Activated CD4-positive, alpha-beta T cell treated with anti-CD3 and anti-CD28 coated beads for 1 hour (primary cell): ENCODE measurements around the gene VTA1.
A peak's percentile ranks its signal among the peaks of the same experiment; 100 is the strongest.
"Not testable (repeated sequence)": the region's sequence is repeated elsewhere in the genome, so short reads cannot be mapped to it uniquely, and the experiment has no call there.

Source experiments
- DNase-seq: peaks from one replicate; pipeline ENCODE4 v3.0.0-alpha.2; 2020

VTA1 gene

GRCh38 chr6:142172758-142173157, 25.7 kb downstream of the VTA1 start:
- no peak for DNase-seq

GRCh38 chr6:142173980-142174379, 26.9 kb downstream of the VTA1 start:
- no peak for DNase-seq

GRCh38 chr6:142174703-142175102, 27.6 kb downstream of the VTA1 start:
- no peak for DNase-seq

GRCh38 chr6:142178129-142178528, 31.1 kb downstream of the VTA1 start:
- no peak for DNase-seq

GRCh38 chr6:142182004-142182403, 34.9 kb downstream of the VTA1 start:
- no peak for DNase-seq

- DNase-seq, result no peak
These were observed 36.3 kb downstream of the VTA1 start for GRCh38 chr6:142183351-142183750.

- DNase-seq, result no peak
These were observed 37.2 kb downstream of the VTA1 start for GRCh38 chr6:142184307-142184706.

- no peak for DNase-seq
These were observed 38.6 kb downstream of the VTA1 start for GRCh38 chr6:142185641-142186040.

- DNase-seq, result no peak
These were observed 40.1 kb downstream of the VTA1 start for GRCh38 chr6:142187209-142187608.

GRCh38 chr6:142188341-142188740, 41.3 kb downstream of the VTA1 start:
- DNase-seq, result not testable (repeated sequence)

GRCh38 chr6:142189057-142189456, 42.0 kb downstream of the VTA1 start:
- no peak for DNase-seq

GRCh38 chr6:142192343-142192742, 45.3 kb downstream of the VTA1 start:
- DNase-seq, result no peak

GRCh38 chr6:142193621-142194020, 46.6 kb downstream of the VTA1 start:
- DNase-seq, result no peak

GRCh38 chr6:142195862-142196541, 48.9 kb downstream of the VTA1 start:
- no peak for DNase-seq

- DNase-seq, result no peak
These were observed 54.0 kb downstream of the VTA1 start for GRCh38 chr6:142200846-142201628.

GRCh38 chr6:142207265-142207877, 60.3 kb downstream of the VTA1 start:
- peak; percentile 15 for DNase-seq

GRCh38 chr6:142210606-142211005, 63.5 kb downstream of the VTA1 start:
- DNase-seq, result no peak

GRCh38 chr6:142213402-142213801, 66.3 kb downstream of the VTA1 start:
- DNase-seq, result no peak

GRCh38 chr6:142218446-142218845, 71.4 kb downstream of the VTA1 start:
- no peak for DNase-seq

GRCh38 chr6:142222022-142222421, 75.0 kb downstream of the VTA1 start:
- no peak for DNase-seq

GRCh38 chr6:142223938-142224337, 76.9 kb downstream of the VTA1 start:
- DNase-seq, result no peak

GRCh38 chr6:142225115-142225514, 78.1 kb downstream of the VTA1 start:
- DNase-seq, result no peak

- DNase-seq, result no peak
These were observed 78.5 kb downstream of the VTA1 start for GRCh38 chr6:142225552-142225951.

- no peak for DNase-seq
These were observed 79.7 kb downstream of the VTA1 start for GRCh38 chr6:142226731-142227130.
